ENCODE results near the gene NPAS2. TPM values are rescaled to one million over a fixed set of nuclear protein-coding genes. Genes with fewer than 3 reads are reported as not detected.

The NPAS2 gene
- total and polyA plus RNA-seq, 2 of the 8 experiments (the other 6 are each of a cell fraction or from before 2014, with no cell fraction given), result 1.8 to 1.9 TPM

DNA sequence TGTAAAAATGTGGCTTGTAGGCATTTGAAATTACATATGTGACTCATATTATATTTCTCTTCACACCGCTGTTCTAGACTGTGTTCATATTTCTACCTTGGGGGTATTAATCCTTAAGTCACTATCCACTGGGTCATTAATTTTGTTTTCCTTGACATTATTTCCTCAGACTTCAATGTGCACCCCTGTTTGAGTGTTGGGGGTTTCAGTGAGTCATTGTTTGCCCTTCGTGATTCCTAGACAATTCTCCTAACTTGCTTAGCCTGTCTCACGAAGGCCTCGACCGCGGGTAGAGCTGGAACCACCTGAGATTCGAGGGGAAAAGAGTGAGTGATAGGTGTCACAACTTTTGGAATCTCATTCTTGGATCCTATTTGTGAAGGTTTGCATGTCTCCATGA is 35.1 kb downstream of the NPAS2 start:
- H3K9ac ChIP-seq (replicated peaks in 1 of 4; ENCODE audit: extremely low read depth in 1 of 4, low read depth in 3 of 4, low read length in 3 of 4), result no peak overlapping the region
- no peak overlapping the region for H3K18ac ChIP-seq (ENCODE audit: extremely low read depth, low read length)
- H3K36me3 ChIP-seq (ENCODE audit: control insufficient read depth in 2 of 4, insufficient read depth in 4 of 4, low read length in 3 of 4), result no peaks in the 10 kb centered on the region
- H4K8ac ChIP-seq (ENCODE audit: extremely low read depth, insufficient read depth, low read length), result no peak overlapping the region
- no peak overlapping the region for H3K27ac ChIP-seq (ENCODE audit: low read depth, low read length)
- no peak overlapping the region for H2AFZ ChIP-seq (ENCODE audit: low read length)
- peaks cover 0 to 3% (median 0%) of the 10 kb centered on the region in 4 experiments; a peak in 1 of 7 replicates for H3K4me1 ChIP-seq (replicated peaks in 1 of 4; ENCODE audit: control insufficient read depth in 3 of 4, insufficient read depth in 4 of 4, low read length in 3 of 4)
- H3K79me2 ChIP-seq (ENCODE audit: control insufficient read depth in 1 of 2, insufficient read depth in 2 of 2, low read length in 2 of 2), result no peaks in the 10 kb centered on the region
- H3K79me1 ChIP-seq (ENCODE audit: low read depth, low read length), result no peaks in the 10 kb centered on the region
- H3K23ac ChIP-seq (ENCODE audit: insufficient read length), result no peak overlapping the region
- ChIA-PET POLR2A (ENCODE audit: partially characterized antibody) (no interaction called here), CTCF (ENCODE audit: partially characterized antibody) (interaction anchor here (0.7 kb wide), 1 partner anchor 16 kb away, joined by 5 read pairs; no protein-coding TSS in a partner anchor)
- no peak overlapping the region for H2BK20ac ChIP-seq (ENCODE audit: low read length)
- no peak overlapping the region for H4K91ac ChIP-seq (replicated peaks; ENCODE audit: insufficient read length, low read length)
- H2BK5ac ChIP-seq (ENCODE audit: low read depth, low read length), result no peak overlapping the region
- H2BK12ac ChIP-seq (ENCODE audit: low read depth, low read length), result no peak overlapping the region
- H3K4me3 ChIP-seq (ENCODE audit: extremely low read depth in 1 of 4, insufficient read depth in 2 of 4, low read depth in 3 of 4, low read length in 4 of 4), result no peak overlapping the region
- no peak overlapping the region for H3K4ac ChIP-seq (replicated peaks; ENCODE audit: insufficient read length, low read depth, low read length)
- DNase-seq (ENCODE audit: low read depth in 1 of 2, low spot score in 2 of 2), result no peak
- TF ChIP-seq BACH1 (IDR thresholded peaks at IDR 0.05; ENCODE audit: low read length) (no peak), EP300 (IDR thresholded peaks at IDR 0.05; ENCODE audit: borderline replicate concordance in 1 of 2, low read depth in 2 of 2, low read length in 2 of 2) (no peak), TEAD4 (IDR thresholded peaks at IDR 0.05; ENCODE audit: low read depth, low read length) (no peak), NANOG (IDR thresholded peaks at IDR 0.05; ENCODE audit: insufficient read depth, low read depth, low read length, poor library complexity, severe bottlenecking) (no peak), JUN (IDR thresholded peaks at IDR 0.05; ENCODE audit: low read depth, low read length) (no peak), ASH2L (IDR thresholded peaks at IDR 0.05; ENCODE audit: low read length) (no peak), SP4 (IDR thresholded peaks at IDR 0.05; ENCODE audit: low read length) (no peak), TAF7 (optimal IDR thresholded peaks at IDR 0.05; ENCODE audit: borderline replicate concordance, low read depth, low read length) (no peak), KDM1A (IDR thresholded peaks at IDR 0.05; ENCODE audit: borderline replicate concordance, low read length) (no peak)
- no peak overlapping the region for H2BK120ac ChIP-seq (replicated peaks; ENCODE audit: low read depth, low read length)
- 89% methylated on average over 7 of the region's 7 CpGs; no CpG with 5 or more reads in 1 of the 2 experiments for WGBS, 2 experiments (ENCODE audit: extremely low coverage in 1 of 2, insufficient coverage in 1 of 2, insufficient read length in 1 of 2, insufficient replicate concordance in 2 of 2, low coverage in 1 of 2, low lambda C conversion rate in 2 of 2, missing lambda C conversion rate in 1 of 2)
- no peaks in the 10 kb centered on the region for H4K20me1 ChIP-seq (replicated peaks in 1 of 2; ENCODE audit: control insufficient read depth in 1 of 2, insufficient read depth in 2 of 2, low read length in 2 of 2)
- H3K14ac ChIP-seq (ENCODE audit: insufficient read length), result no peak overlapping the region
- H2BK15ac ChIP-seq (ENCODE audit: low read length), result no peak overlapping the region
- no peak overlapping the region for H3K56ac ChIP-seq (replicated peaks; ENCODE audit: insufficient read length, low read depth, low read length)
- H2AK5ac ChIP-seq (ENCODE audit: low read depth, low read length), result no peak overlapping the region
- no peaks in the 10 kb centered on the region for H3K9me3 ChIP-seq (ENCODE audit: insufficient read depth in 2 of 2, low read depth in 1 of 2, low read length in 1 of 2)
- FAIRE-seq, result no peak
- no peaks in the 10 kb centered on the region for H3K23me2 ChIP-seq (ENCODE audit: low read depth, low read length)
- no peaks in the 10 kb centered on the region for H3K27me3 ChIP-seq (replicated peaks in 1 of 4; ENCODE audit: control insufficient read depth in 3 of 4, extremely low read depth in 1 of 4, insufficient read depth in 3 of 4, low read length in 3 of 4)
- H3K4me2 ChIP-seq (ENCODE audit: insufficient read depth in 1 of 2, low read depth in 2 of 2, low read length in 2 of 2), result no peak overlapping the region
- no peak overlapping the region for H4K5ac ChIP-seq (ENCODE audit: insufficient read length, low read depth, low read length)

Measured in H1 (cell line).